SK-N-SH (cell line): ENCODE results near the gene MYRF. TPM values are rescaled to one million over a fixed set of nuclear protein-coding genes. Genes with fewer than 3 reads are reported as not detected.

ENCODE experiments used
- CTCF ChIA-PET: fragments of 300-600, 350-600 bp; formaldehyde crosslinking; extraction: SDS; loops from one replicate; lab custom pipeline; 2021; lab: Yijun Ruan, JAX
- POLR2A ChIA-PET: fragments of 350-600 bp; sonication (Branson Sonifier 250); formaldehyde crosslinking; extraction: SDS; loops from one replicate; lab custom pipeline; 2020; ENCODE audit warnings: antibody characterized with exemption, inconsistent platforms; lab: Yijun Ruan, JAX
- DNase-seq: peaks from one replicate; pipeline ENCODE4 v3.0.0; 2012
- H2AFZ ChIP-seq: fragments of 200-600 bp; sonication (generic); 2 replicates; pipeline ENCODE4 v1.8.1; 2016; ENCODE audit warnings: antibody characterized with exemption, mild to moderate bottlenecking, low read depth
- H3F3A ChIP-seq: fragments of 200-600 bp; sonication (generic); replicated peaks from 2 replicates; pipeline ENCODE3; 2016; ENCODE audit warnings: antibody characterized with exemption, mild to moderate bottlenecking; ENCODE audit not compliant: insufficient read depth
- H3K27ac ChIP-seq, 2 experiments: fragments of 200-500 bp in 1 of 2; fragments of 200-600 bp in 1 of 2; sonication (Bioruptor generic) in 1 of 2; sonication (generic), shearing (Covaris generic) in 1 of 2; 2 replicates each; pipeline versions ENCODE4 v1.5.1 to v1.6.1; 2014 to 2016; ENCODE audit warnings: low read depth in 2 of 2, inconsistent platforms in 1 of 2, low read length in 1 of 2, mild to moderate bottlenecking in 1 of 2, mixed read lengths in 1 of 2
- H3K27me3 ChIP-seq: fragments of 200-600 bp; sonication (generic), shearing (Covaris generic); 2 replicates; pipeline ENCODE4 v1.6.1; 2016; ENCODE audit warnings: mixed run types; ENCODE audit not compliant: insufficient read depth
- H3K36me3 ChIP-seq, 2 experiments: fragments of 200-500 bp in 1 of 2; fragments of 200-600 bp in 1 of 2; sonication (Bioruptor generic) in 1 of 2; sonication (generic) in 1 of 2; replicated peaks in 1 of 2; 2 replicates each; pipeline versions ENCODE3 to v1.5.1; 2014 to 2016; ENCODE audit warnings: low read length in 1 of 2, mild to moderate bottlenecking in 1 of 2; ENCODE audit not compliant: insufficient read depth in 2 of 2, control insufficient read depth in 1 of 2
- H3K4me1 ChIP-seq, 2 experiments: fragments of 200-500 bp in 1 of 2; fragments of 200-600 bp in 1 of 2; sonication (Bioruptor generic) in 1 of 2; sonication (generic), shearing (Covaris generic) in 1 of 2; 2 replicates each; pipeline versions ENCODE4 v1.5.1 to v1.6.1; 2014 to 2016; ENCODE audit warnings: low read depth in 1 of 2, low read length in 1 of 2, mixed run types in 1 of 2; ENCODE audit not compliant: insufficient read depth in 2 of 2, control insufficient read depth in 1 of 2
- H3K4me2 ChIP-seq: fragments of 200-600 bp; sonication (generic), shearing (Covaris generic); 2 replicates; pipeline ENCODE4 v1.6.1; 2017; ENCODE audit warnings: mixed run types
- H3K4me3 ChIP-seq, 2 experiments: fragments of 200-500 bp in 1 of 2; fragments of 200-600 bp in 1 of 2; sonication (Bioruptor generic) in 1 of 2; sonication (generic), shearing (Covaris generic) in 1 of 2; 2 replicates each; pipeline versions ENCODE4 v1.5.1 to v1.8.1; 2014 to 2016; ENCODE audit warnings: low read depth in 2 of 2, inconsistent platforms in 1 of 2, low read length in 1 of 2, mild to moderate bottlenecking in 1 of 2, mixed read lengths in 1 of 2, moderate library complexity in 1 of 2
- H3K79me2 ChIP-seq: fragments of 200-600 bp; sonication (generic); 2 replicates; pipeline ENCODE4 v1.8.1; 2017; ENCODE audit warnings: mild to moderate bottlenecking; ENCODE audit not compliant: insufficient read depth
- H3K9ac ChIP-seq: fragments of 200-600 bp; sonication (generic); 2 replicates; pipeline ENCODE4 v1.6.1; 2017; ENCODE audit warnings: mixed run types
- H3K9me2 ChIP-seq: fragments of 200-600 bp; sonication (generic); 2 replicates; pipeline ENCODE4 v1.6.1; 2017; ENCODE audit warnings: mixed run types
- H3K9me3 ChIP-seq: fragments of 200-600 bp; sonication (generic); 2 replicates; pipeline ENCODE4 v1.6.1; 2017; ENCODE audit warnings: mixed run types, mild to moderate bottlenecking, moderate library complexity
- H4K20me1 ChIP-seq: fragments of 200-600 bp; sonication (generic); 2 replicates; pipeline ENCODE4 v1.6.1; 2017; ENCODE audit warnings: mild to moderate bottlenecking, mixed run types; ENCODE audit not compliant: insufficient read depth
- CTCF ChIP-seq: fragments of 200-600 bp; sonication (generic); IDR thresholded peaks from 2 replicates; pipeline ENCODE4 v1.6.1; 2017; ENCODE audit warnings: antibody characterized with exemption, mild to moderate bottlenecking, moderate library complexity
- ELF1 ChIP-seq: IDR thresholded peaks from 2 replicates; pipeline ENCODE4 v1.4.0; 2012
- EZH2phosphoT487 ChIP-seq: fragments of 200-600 bp; sonication (generic); IDR thresholded peaks from 2 replicates; pipeline ENCODE4 v1.6.1; 2017; ENCODE audit warnings: low read depth, mixed run types, mild to moderate bottlenecking, antibody characterized with exemption, moderate library complexity, borderline replicate concordance
- GABPA ChIP-seq: IDR thresholded peaks from 2 replicates; pipeline ENCODE4 v1.4.0; 2012; ENCODE audit warnings: low read depth, mild to moderate bottlenecking
- JUND ChIP-seq: IDR thresholded peaks from 2 replicates; pipeline ENCODE4 v1.4.0; 2012
- MAX ChIP-seq: IDR thresholded peaks from 2 replicates; pipeline ENCODE4 v1.4.0; 2012; ENCODE audit warnings: low read depth
- MEF2A ChIP-seq: IDR thresholded peaks from 2 replicates; pipeline ENCODE4 v1.4.0; 2012; ENCODE audit warnings: low read depth, borderline replicate concordance
- MXI1 ChIP-seq: IDR thresholded peaks from 2 replicates; pipeline ENCODE4 v1.6.1; 2012; ENCODE audit warnings: mild to moderate bottlenecking, low read depth, low read length, improper control_type of control experiment
- NRF1 ChIP-seq: IDR thresholded peaks from 2 replicates; pipeline ENCODE4 v1.6.1; 2012; ENCODE audit warnings: low read depth, mild to moderate bottlenecking, low read length
- POLR2AphosphoS5 ChIP-seq: IDR thresholded peaks from 2 replicates; pipeline ENCODE4 v1.6.1; 2012; ENCODE audit warnings: low read depth, low read length
- RAD21 ChIP-seq: IDR thresholded peaks from 2 replicates; pipeline ENCODE4 v1.6.1; 2012; ENCODE audit warnings: mild to moderate bottlenecking, low read length
- RCOR1 ChIP-seq: fragments of 150-350 bp; IDR thresholded peaks from 2 replicates; pipeline ENCODE4 v1.6.1; 2017; ENCODE audit warnings: antibody characterized with exemption, low read length
- REST ChIP-seq: IDR thresholded peaks from 2 replicates; pipeline ENCODE4 v1.6.1; 2012; ENCODE audit warnings: mild to moderate bottlenecking, low read depth, low read length, moderate library complexity
- RFX5 ChIP-seq: IDR thresholded peaks from 2 replicates; pipeline ENCODE4 v1.6.1; 2012; ENCODE audit warnings: mild to moderate bottlenecking, improper control_type of control experiment, low read length
- SIN3A ChIP-seq: IDR thresholded peaks from 2 replicates; pipeline ENCODE4 v1.6.1; 2012; ENCODE audit warnings: low read depth, mild to moderate bottlenecking, low read length, moderate library complexity, borderline replicate concordance
- TCF12 ChIP-seq: IDR thresholded peaks from 2 replicates; pipeline ENCODE4 v1.4.0; 2012
- TEAD4 ChIP-seq: IDR thresholded peaks from 2 replicates; pipeline ENCODE4 v1.4.0; 2012; ENCODE audit warnings: mild to moderate bottlenecking, borderline replicate concordance; ENCODE audit not compliant: insufficient read depth
- USF1 ChIP-seq: IDR thresholded peaks from 2 replicates; pipeline ENCODE4 v1.4.0; 2012; ENCODE audit warnings: low read depth, borderline replicate concordance
- ZBTB33 ChIP-seq: IDR thresholded peaks from 2 replicates; pipeline ENCODE4 v1.4.0; 2012; ENCODE audit warnings: low read depth, borderline replicate concordance
- WGBS: methylation state at CpG from one replicate; pipeline ENCODE4 v1.1.6; 2017; ENCODE audit warnings: low lambda C conversion rate; 5-methylcytosine and 5-hydroxymethylcytosine counted together
- polyA plus RNA-seq, 3 experiments: library from polyadenylated mRNA; depleted of rRNA; stranded (reverse); fragments of >200 nt; gene quantifications; 2 replicates each; pipeline ENCODE4 v1.2.3, GENCODE V29; 2012

Gene MYRF
- polyA plus RNA-seq, 1 of the 3 experiments (the other 2 are of a cell fraction) = 2.8 TPM

- 81% methylated on average over 17 of the region's 21 CpGs for WGBS
- Histone ChIP-seq H3K79me2 (no peaks in the 10 kb centered on the region), H3K4me1 (peaks cover 0 to 18% of the 10 kb centered on the region in 2 experiments; a peak in 1 of 4 replicates), H3K27ac (no peak overlapping the region), H3K27me3 (no peaks in the 10 kb centered on the region), H3K9me3 (no peaks in the 10 kb centered on the region), H3F3A (no peaks in the 10 kb centered on the region), H3K36me3 (no peaks in the 10 kb centered on the region), H4K20me1 (no peaks in the 10 kb centered on the region), H3K4me3 (no peak overlapping the region), H3K9ac (no peak overlapping the region), H3K4me2 (no peak overlapping the region), H2AFZ (no peak overlapping the region), H3K9me2 (no peaks in the 10 kb centered on the region)
- ChIA-PET POLR2A (no interaction called here), CTCF (interaction anchor here (0.9 to 9.1 kb wide), 10 partner anchors 12 to 358 kb away, joined by 3 to 285 read pairs (median 28); partner anchors contain the start of genes FEN1 and TMEM258)
- TF ChIP-seq RAD21 (no peak), USF1 (no peak), TCF12 (no peak), ELF1 (no peak), CTCF (no peak), TEAD4 (no peak), RFX5 (no peak), JUND (no peak)
- no peak for DNase-seq
Measured at GRCh38 chr11:61749591-61750217, 2.7 kb upstream of the MYRF start.

- H3K36me3 ChIP-seq = no peaks in the 10 kb centered on the region
- no peaks in the 10 kb centered on the region for H3K9me2 ChIP-seq
- POLR2A ChIA-PET = no interaction called here
- H3K4me1 ChIP-seq = peaks cover 0 to 18% of the 10 kb centered on the region in 2 experiments; a peak in 1 of 4 replicates
- H3K4me2 ChIP-seq = no peak overlapping the region
- no peaks in the 10 kb centered on the region for H3K27me3 ChIP-seq
- no peak overlapping the region for H2AFZ ChIP-seq
- H3K9ac ChIP-seq = no peak overlapping the region
- no peak for DNase-seq
- WGBS = 88% methylated on average over 5 of the region's 5 CpGs
- CTCF ChIA-PET = interaction anchor here (1.0 to 9.1 kb wide), 12 partner anchors 11 to 357 kb away, joined by 3 to 285 read pairs (median 6); partner anchors contain the start of genes FEN1 and TMEM258
- no peaks in the 10 kb centered on the region for H3K79me2 ChIP-seq
- H3F3A ChIP-seq = no peaks in the 10 kb centered on the region
- no peaks in the 10 kb centered on the region for H4K20me1 ChIP-seq
- H3K9me3 ChIP-seq = no peaks in the 10 kb centered on the region
- H3K4me3 ChIP-seq = no peak overlapping the region
- H3K27ac ChIP-seq = no peak overlapping the region
- TF ChIP-seq ZBTB33 (no peak), MAX (no peak), MXI1 (no peak), RAD21 (no peak), MEF2A (no peak), EZH2phosphoT487 (no peak), RCOR1 (no peak), NRF1 (no peak), POLR2AphosphoS5 (no peak), REST (no peak), SIN3A (no peak), GABPA (no peak), ELF1 (no peak)
Measured at GRCh38 chr11:61750631-61751273, 1.7 kb upstream of the MYRF start.
